Psoas muscle (tissue), 8 donors: Measurements from ENCODE around the gene ARHGAP15. TPM values are rescaled to one million over a fixed set of nuclear protein-coding genes. Genes with fewer than 3 reads are reported as not detected.

Source experiments
- ATAC-seq, 4 donors: fragments of 200-7000 bp; cut with Tn5 transposase; one replicate each; pipeline ENCODE4 v1.9.1; 2020; ENCODE audit warnings: moderate library complexity in 3 of 4, mild to moderate bottlenecking in 2 of 4
- DNase-seq, 2 donors: peaks; one replicate each; pipeline ENCODE4 v3.0.0-alpha.2; 2020
- H3K27ac ChIP-seq: fragments of 200-600 bp; one replicate; pipeline ENCODE4 v1.8.0; 2022
- H3K27me3 ChIP-seq, 3 donors: fragments of 200-600 bp in 1 of 3; one replicate each; pipeline versions ENCODE4 v1.6.1 to v1.8.0; 2013 to 2022; ENCODE audit warnings: low read length in 2 of 3, mild to moderate bottlenecking in 2 of 3, moderate library complexity in 1 of 3; ENCODE audit not compliant: insufficient read depth in 3 of 3
- H3K36me3 ChIP-seq, 2 donors: fragments of 200-600 bp in 1 of 2; one replicate each; pipeline versions ENCODE4 v1.6.1 to v1.8.0; 2013 to 2022; ENCODE audit warnings: low read depth in 1 of 2, mild to moderate bottlenecking in 1 of 2, moderate library complexity in 1 of 2; ENCODE audit not compliant: insufficient read depth in 1 of 2
- H3K4me1 ChIP-seq: fragments of 200-600 bp; one replicate; pipeline ENCODE4 v1.8.0; 2022
- H3K4me3 ChIP-seq: fragments of 200-600 bp; one replicate; pipeline ENCODE4 v1.8.0; 2022; ENCODE audit warnings: mild to moderate bottlenecking
- H3K9me3 ChIP-seq: fragments of 200-600 bp; one replicate; pipeline ENCODE4 v1.8.0; 2022
- CTCF ChIP-seq: fragments of 200-600 bp; IDR thresholded peaks from one replicate; pipeline ENCODE4 v1.8.0; 2022; ENCODE audit warnings: antibody characterized with exemption
- WGBS, 3 donors: extraction: QIAGEN DNeasy Blood & Tissue Kit; methylation state at CpG; one replicate each; pipeline versions ENCODE4 v1.1.6 to v1.1.7; 2013; 5-methylcytosine and 5-hydroxymethylcytosine counted together
- intact Hi-C, 2 donors: fragments of 100-400 bp; cut with DNase I; formaldehyde crosslinking; loops; one replicate each; pipeline versions ENCODE4 v1.11.0 to v1.14.2; 2022
- polyA plus RNA-seq, 3 donors: library from polyadenylated mRNA; stranded (reverse); fragments of 200-250 nt; gene quantifications; one replicate each; pipeline ENCODE4 v1.2.3, GENCODE V29; 2013
- total RNA-seq, 4 donors: library from RNA; stranded (reverse); fragmentation: NEBNext Ultra II Directional in 2 of 4; extraction: Animal tissue kit (Norgen Biotek cat#: 25700) in 2 of 4; gene quantifications; one replicate each; pipeline versions ENCODE4 v1.2.1 to v1.2.4, GENCODE V29; 2021 to 2023
- donor health status: healthy with polysubstance abuse.
- donor health status: DM: no; HTN: no; CAD: no; lungs with moderate emphysema.
- donor health status: Bipolar disorder and iron deficiency.
- donor health status: healthy.
- donor health status: DM: yes; HTN: yes; CAD: no.
- donor health status: DM: no; HTN: no; CAD: no.
- donor health status: DM: no; HTN: no; CAD: no.
- donor health status: DM: yes; HTN: yes; CAD: no.

The ARHGAP15 gene
- total and polyA plus RNA-seq, 7 donors = 0.49 to 3.1 (median 0.95) TPM

GRCh38 chr2:143603846-143604565, 474.8 kb downstream of the ARHGAP15 start:
- DNase-seq = no peak
- no peak for ATAC-seq
- H3K27ac ChIP-seq = no peak overlapping the region
- H3K36me3 ChIP-seq = no peaks in the 10 kb centered on the region
- no peaks in the 10 kb centered on the region for H3K4me1 ChIP-seq
- H3K27me3 ChIP-seq = no peaks in the 10 kb centered on the region
- WGBS, 3 donors = 37 to 46% (median 42%) methylated on average over 4 of the region's 4 CpGs
- TF ChIP-seq CTCF = no peak
- no peaks in the 10 kb centered on the region for H3K9me3 ChIP-seq
- intact Hi-C loops = no loop called here
- H3K4me3 ChIP-seq = no peak overlapping the region

- no peak overlapping the region for H3K4me3 ChIP-seq
- H3K27me3 ChIP-seq = no peaks in the 10 kb centered on the region
- no peaks in the 10 kb centered on the region for H3K9me3 ChIP-seq
- TF ChIP-seq CTCF = no peak
- H3K27ac ChIP-seq = no peak overlapping the region
- H3K36me3 ChIP-seq = no peaks in the 10 kb centered on the region
- 52 to 62% (median 55%) methylated on average over 5 of the region's 5 CpGs for WGBS, 3 donors
- H3K4me1 ChIP-seq = no peaks in the 10 kb centered on the region
- intact Hi-C loops = no loop called here
- no peak for ATAC-seq
- DNase-seq = no peak
Measured at GRCh38 chr2:143604566-143604959, 475.3 kb downstream of the ARHGAP15 start.

GRCh38 chr2:143607231-143608062, 478.2 kb downstream of the ARHGAP15 start:
- H3K27ac ChIP-seq = no peak overlapping the region
- no peak for ATAC-seq
- WGBS, 3 donors = 30 to 54% (median 35%) methylated on average over 5 of the region's 5 CpGs

GRCh38 chr2:143608063-143608423, 478.8 kb downstream of the ARHGAP15 start:
- WGBS, 3 donors = 34 to 51% (median 48%) methylated on average over 3 of the region's 3 CpGs
- Histone ChIP-seq H3K9me3 (no peaks in the 10 kb centered on the region), H3K27ac (no peak overlapping the region), H3K4me3 (no peak overlapping the region), H3K4me1 (no peaks in the 10 kb centered on the region), H3K36me3 (no peaks in the 10 kb centered on the region), H3K27me3 (no peaks in the 10 kb centered on the region)
- intact Hi-C loops = no loop called here
- no peak for DNase-seq
- TF ChIP-seq CTCF = no peak
- ATAC-seq = no peak

More at GRCh38 chr2:143607231-143608062, 478.2 kb downstream of the ARHGAP15 start:
- Histone ChIP-seq H3K36me3 (no peaks in the 10 kb centered on the region), H3K4me3 (no peak overlapping the region), H3K27me3 (no peaks in the 10 kb centered on the region), H3K9me3 (no peaks in the 10 kb centered on the region), H3K4me1 (no peaks in the 10 kb centered on the region)
- no peak for DNase-seq
- intact Hi-C loops = no loop called here
- no peak for TF ChIP-seq CTCF
